Measurements from ENCODE around the gene PPME1.

Gene PPME1

GRCh38 chr11:74232311-74232950 is 61.3 kb downstream of the PPME1 start:
- DNase-seq: no peak

GRCh38 chr11:74233683-74234082 is 62.6 kb downstream of the PPME1 start:
- no peak for DNase-seq

GRCh38 chr11:74235121-74235520 is 64.0 kb downstream of the PPME1 start:
- DNase-seq: no peak

- no peak for DNase-seq
Observed at GRCh38 chr11:74237541-74237940, 66.5 kb downstream of the PPME1 start.

- DNase-seq: no peak
Observed at GRCh38 chr11:74238243-74238642, 67.2 kb downstream of the PPME1 start.

GRCh38 chr11:74248469-74248868 is 77.4 kb downstream of the PPME1 start:
- DNase-seq: no peak

GRCh38 chr11:74249496-74249895 is 78.4 kb downstream of the PPME1 start:
- no peak for DNase-seq

- DNase-seq: no peak
Observed at GRCh38 chr11:74253361-74253760, 82.3 kb downstream of the PPME1 start.

- DNase-seq: peak in 1 of 2 donors; percentile 36
Observed at GRCh38 chr11:74255741-74256375, 84.8 kb downstream of the PPME1 start.

- no peak for DNase-seq
Observed at GRCh38 chr11:74256378-74257133, 85.5 kb downstream of the PPME1 start.

GRCh38 chr11:74257959-74258553 is 87.0 kb downstream of the PPME1 start:
- no peak for DNase-seq

GRCh38 chr11:74262725-74263124 is 91.6 kb downstream of the PPME1 start:
- no peak for DNase-seq

GRCh38 chr11:74265256-74265655 is 94.2 kb downstream of the PPME1 start:
- DNase-seq: no peak

- no peak for DNase-seq
Observed at GRCh38 chr11:74267014-74267413, 95.9 kb downstream of the PPME1 start.

- no peak for DNase-seq
Observed at GRCh38 chr11:74268456-74268855, 97.4 kb downstream of the PPME1 start.

- no peak for DNase-seq
Observed at GRCh38 chr11:74269161-74269811, 98.2 kb downstream of the PPME1 start.

GRCh38 chr11:74272276-74272675 is 101.2 kb downstream of the PPME1 start:
- no peak for DNase-seq

- no peak for DNase-seq
Observed at GRCh38 chr11:74276581-74276980, 105.5 kb downstream of the PPME1 start.

GRCh38 chr11:74278103-74278502 is 107.0 kb downstream of the PPME1 start:
- no peak for DNase-seq

GRCh38 chr11:74278721-74279161 is 107.7 kb downstream of the PPME1 start:
- DNase-seq: no peak

GRCh38 chr11:74279256-74279655 is 108.2 kb downstream of the PPME1 start:
- DNase-seq: no peak

GRCh38 chr11:74280494-74280893 is 109.4 kb downstream of the PPME1 start:
- no peak for DNase-seq

GRCh38 chr11:74282421-74282820 is 111.3 kb downstream of the PPME1 start:
- DNase-seq: no peak

Data from bone marrow (tissue), 2 donors.